ENCODE data around the gene PACSIN1.

Gene PACSIN1

DNA sequence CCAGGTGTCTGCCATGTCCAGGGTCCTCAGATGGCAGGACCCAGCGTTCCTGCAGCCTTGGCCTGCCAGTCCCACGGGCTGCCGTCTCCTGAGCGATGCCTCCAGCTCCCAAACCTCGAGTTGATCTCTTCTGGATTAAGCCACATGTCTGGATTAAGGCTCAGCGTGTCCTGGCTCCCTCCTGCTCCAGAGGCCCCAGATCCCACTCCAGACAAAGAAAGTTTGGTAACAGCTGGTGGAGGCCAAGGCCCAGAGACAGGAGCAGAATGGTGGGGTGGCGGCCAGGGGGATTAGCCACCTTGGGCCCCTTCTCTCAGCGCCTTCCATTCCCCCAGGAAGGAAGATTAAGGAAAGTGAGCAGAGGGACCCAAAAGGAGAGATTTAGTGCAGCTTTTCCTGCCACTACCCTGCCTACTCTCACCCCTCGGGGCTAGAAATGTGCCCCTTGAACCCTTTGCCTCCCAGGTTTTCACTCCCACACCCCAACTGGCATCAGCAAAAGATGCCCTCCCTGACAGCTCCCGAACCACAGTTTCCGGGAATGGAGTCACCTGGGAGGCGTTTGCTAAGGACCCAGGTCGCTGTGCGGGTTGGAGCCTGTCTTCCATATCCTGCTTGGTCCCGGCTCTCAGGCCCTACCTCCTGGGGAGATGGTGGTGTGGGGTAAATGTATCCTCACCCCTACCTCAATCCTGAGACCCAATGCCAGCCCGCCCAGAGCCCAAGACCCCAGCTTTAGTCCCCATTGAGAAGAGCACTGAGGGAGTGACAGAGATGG lies 83.3 kb downstream of the PACSIN1 start:
- DNase-seq: no peak

DNA sequence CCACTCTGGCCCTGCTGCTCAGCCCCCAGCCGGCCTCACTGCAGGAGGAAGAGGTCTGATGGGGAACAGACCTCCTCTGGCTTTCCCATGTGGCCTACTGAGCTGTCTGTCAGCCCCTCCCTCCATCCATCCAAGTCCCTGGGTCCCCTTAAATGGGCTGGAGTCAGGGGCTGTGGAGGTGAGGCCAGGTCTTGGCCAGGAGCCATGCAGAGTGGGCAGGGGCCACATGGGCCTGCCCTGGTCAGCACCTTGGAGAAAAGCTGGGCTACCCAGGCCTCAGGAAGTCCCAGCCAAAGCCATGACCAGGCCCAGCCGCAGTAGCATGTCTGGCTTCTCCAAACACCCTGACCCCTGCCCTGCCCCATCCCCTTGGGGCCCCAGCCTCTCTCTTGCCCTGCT lies 83.9 kb downstream of the PACSIN1 start:
- no peak for DNase-seq

GRCh38 chr6:34551720-34552119 lies 85.8 kb downstream of the PACSIN1 start:
- DNase-seq: no peak

DNA sequence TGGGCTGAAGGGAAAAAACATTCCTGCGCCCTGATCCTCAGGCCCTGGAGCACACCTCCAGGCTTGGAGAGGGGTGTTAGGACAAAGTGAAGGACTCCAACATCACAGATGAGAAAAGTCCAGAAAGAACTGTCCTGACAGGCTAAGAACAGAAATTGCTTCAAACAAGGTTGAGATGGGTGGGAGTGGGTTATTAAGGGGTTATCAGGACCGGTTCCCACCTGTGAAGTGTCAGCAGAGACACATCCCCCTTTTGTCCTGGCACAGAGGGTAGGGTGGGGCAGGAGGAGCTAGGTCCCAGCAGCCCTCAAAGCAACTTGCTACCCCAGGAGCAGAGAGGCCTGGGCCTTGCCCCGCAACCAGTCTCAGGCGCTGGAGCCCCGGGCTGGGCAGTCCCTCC lies 86.7 kb downstream of the PACSIN1 start:
- no peak for DNase-seq

DNA sequence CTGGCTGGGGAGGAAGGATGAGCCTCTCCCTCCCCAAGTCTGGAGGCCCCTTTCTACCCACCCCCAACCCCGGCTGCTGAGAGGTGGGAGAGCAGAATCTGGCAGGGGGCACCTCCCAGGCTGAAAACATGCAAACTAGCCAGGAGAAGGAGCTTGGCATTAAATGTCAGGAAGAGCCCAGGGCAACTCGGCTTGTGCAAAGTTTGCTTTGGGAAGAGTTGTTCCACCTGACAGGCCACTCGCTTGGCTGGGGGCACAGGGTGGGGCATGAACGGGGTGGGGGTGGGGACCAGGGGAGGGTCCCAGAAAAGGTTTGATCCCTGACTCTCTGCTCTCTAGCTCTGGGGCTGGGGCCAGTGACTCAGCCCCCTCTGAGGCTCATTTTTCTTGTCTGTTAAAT lies 87.3 kb downstream of the PACSIN1 start:
- no peak for DNase-seq

GRCh38 chr6:34553750-34554149 lies 87.9 kb downstream of the PACSIN1 start:
- peak in 1 of 2 donors; percentile 2 for DNase-seq

GRCh38 chr6:34554291-34555006 lies 88.6 kb downstream of the PACSIN1 start:
- DNase-seq: no peak

DNA sequence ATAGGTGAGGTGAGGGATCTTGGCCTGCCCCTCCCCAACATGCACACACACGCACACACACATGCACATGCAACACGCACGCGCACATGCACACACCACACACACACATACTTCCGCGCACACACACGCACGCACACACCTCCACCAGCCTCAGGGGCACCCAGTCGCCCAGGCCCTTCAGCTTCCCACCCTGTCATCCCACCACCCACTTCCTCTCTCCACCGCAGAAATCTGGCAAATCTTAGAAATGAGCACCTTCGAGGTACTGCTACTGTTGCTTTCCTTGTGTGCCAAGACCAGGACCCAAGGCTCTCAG lies 89.1 kb downstream of the PACSIN1 start:
- no peak for DNase-seq

GRCh38 chr6:34555328-34555727 lies 89.5 kb downstream of the PACSIN1 start:
- no peak for DNase-seq

DNA sequence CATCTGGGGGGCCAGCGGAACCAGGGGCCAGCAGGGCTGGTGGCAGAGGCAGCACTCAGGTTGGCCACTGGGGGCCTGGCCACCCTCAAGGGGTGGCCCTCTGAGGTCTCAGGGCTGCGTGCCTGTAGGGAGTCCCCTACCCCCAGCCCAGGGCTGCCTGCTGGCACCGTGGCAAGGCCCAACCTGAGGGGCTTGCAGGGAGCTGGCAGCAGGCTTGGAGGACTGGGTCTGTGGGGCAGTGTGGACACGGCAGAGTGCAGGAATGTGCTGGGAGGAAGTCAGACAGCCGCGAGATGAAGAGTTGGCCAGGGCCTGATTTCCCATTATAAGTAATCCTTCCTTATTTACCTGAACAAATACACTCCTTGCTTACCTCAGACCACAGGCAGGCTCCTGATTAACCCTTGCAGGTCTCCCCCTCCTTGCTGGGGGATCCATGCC lies 90.2 kb downstream of the PACSIN1 start, which contains the start of gene SPDEF:
TSS of gene SPDEF (minus strand) at position 299 of the 441 bp plus-strand sequence. CDS start 11,874 bp downstream, outside the sequence.
- DNase-seq: no peak

- DNase-seq: no peak
Measured at GRCh38 chr6:34556493-34556892, 90.6 kb downstream of the PACSIN1 start.

GRCh38 chr6:34557228-34557627 lies 91.4 kb downstream of the PACSIN1 start:
- DNase-seq: no peak

- DNase-seq: no peak
Measured at GRCh38 chr6:34558172-34558714, 92.4 kb downstream of the PACSIN1 start.

GRCh38 chr6:34559651-34560365 lies 93.9 kb downstream of the PACSIN1 start:
- DNase-seq: no peak

DNA sequence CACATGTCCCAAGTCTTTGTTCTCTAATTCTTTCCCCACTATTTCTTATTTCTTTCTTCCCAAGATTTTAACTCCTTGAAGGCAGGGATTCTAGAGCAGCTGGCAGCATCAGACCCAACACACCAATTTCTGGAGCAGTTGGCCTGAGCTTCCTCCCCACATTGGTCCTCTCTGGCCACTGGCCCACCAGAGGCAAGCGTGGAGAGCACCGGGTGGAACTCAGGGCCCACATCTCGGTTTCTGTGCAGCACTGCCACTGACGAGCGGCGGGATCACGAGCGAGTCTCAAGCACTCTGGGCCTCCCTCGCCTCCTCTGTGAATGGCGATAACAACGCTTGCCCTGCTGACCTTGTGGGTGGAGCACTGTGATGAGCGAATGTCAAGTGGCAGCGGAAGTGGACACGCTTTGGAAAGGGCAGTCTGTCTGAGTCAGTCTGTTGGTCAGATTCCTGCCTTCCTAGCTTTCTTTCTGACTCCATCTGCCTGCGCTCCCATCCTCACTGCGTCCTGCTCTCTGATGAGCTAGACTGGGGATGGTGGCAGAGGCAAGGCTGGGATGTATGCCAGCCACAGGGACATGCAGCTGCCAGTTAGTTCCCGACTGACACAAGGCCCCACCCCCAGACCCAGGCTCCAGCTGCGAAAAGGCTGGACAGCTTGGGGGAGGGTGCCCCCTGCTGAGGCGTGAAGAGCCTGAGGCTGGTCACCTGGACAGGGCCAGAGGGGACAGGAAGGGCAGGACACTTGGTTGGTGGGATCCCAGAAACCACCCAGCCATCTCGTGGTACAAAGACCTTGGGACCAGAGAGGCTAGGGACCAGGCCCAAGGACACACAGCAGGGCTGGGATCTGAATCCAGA lies 94.7 kb downstream of the PACSIN1 start:
- DNase-seq: no peak

- no peak for DNase-seq
Measured at GRCh38 chr6:34561227-34561530, 95.3 kb downstream of the PACSIN1 start.

DNA sequence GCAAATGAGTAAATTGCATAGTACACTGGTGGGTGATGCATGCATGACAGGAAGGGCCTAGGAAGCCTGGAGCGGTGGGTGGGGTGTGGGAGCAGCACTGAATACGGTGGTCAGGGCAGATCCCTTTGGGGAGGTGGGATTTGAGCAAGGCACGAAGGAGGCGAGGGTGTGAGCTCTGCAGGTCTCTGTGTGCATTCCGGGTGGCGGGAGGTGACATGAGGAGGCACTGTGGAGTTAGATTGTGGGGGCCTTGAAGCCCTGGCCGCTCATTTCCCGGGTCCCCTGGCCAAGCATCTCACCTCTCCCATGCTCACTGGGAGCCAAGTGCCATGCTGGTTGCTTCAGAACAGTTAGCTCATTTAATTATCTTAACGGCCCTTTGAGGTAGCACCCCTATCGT lies 96.5 kb downstream of the PACSIN1 start:
- no peak for DNase-seq

DNA sequence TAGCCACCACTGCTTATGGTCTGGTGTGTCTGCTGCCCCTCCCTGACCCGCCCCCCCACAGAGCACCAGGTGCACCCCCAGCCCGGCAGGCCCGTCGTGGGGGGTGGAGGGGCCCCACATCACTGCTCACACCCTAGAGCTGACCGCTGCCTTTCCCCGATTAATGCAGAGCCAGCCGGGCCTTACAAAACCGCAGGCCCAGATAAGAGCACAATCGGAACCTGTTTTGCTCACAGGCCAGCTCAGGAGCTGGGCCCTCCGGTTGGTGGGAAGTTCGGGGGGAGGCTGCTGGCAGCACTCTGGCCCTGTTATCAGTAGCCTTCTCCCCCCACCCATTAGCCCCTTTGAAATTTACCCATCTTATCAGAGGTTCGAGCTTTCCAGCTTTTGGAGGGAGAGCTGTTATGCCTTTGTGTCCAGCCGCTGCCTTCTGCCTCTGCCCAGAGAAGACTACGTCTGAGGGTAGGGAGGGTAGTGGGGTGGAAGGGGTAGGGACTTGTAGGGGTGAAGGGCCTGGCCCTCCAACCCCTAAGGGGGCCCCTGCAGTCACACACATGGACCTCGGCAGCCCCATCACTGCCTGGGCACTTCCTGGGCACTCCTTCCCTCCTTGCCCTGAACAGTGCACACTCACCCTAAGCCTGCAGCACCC lies 97.1 kb downstream of the PACSIN1 start:
- DNase-seq: no peak

GRCh38 chr6:34563513-34563870 lies 97.6 kb downstream of the PACSIN1 start:
- no peak for DNase-seq

DNA sequence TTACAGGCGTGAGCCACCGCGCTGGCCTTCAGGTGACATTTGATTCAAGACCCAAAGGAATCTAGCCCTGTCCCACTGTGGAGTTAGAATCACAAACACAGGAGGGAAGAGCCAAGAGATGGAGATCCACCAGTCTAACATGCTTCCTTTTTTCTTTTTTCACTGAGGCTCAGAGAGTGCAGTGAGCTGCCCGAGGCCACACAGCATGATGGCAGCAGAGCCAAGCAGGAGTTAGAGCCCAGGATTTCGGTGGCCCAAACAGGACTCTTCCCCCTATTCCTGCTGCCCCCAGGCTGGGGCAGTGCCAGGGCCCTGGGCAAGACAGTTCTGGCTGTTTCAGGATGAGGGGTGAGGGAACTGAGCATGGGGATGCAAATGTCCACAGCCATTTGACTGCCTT lies 98.3 kb downstream of the PACSIN1 start:
- DNase-seq: no peak

DNA sequence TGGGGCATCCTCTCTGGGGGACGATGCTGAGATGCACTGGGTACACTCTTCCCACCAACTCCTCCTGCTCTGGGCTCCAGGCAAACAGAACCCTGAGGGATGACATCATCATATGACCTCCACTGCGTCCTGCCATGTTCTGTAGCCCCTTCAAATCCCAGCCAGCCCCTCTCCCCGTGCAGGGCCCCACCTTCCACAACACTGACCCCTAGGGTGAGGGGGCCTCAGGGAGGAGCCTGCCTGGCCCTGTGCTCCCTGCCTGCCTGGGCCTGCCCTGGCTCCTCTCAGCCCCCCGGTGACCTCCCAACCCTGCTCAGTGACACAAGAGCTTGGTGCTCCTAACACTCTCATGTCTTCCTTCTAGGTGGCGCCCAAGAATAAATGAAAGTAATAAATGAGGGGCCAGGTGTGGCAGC lies 99.9 kb downstream of the PACSIN1 start:
- no peak for DNase-seq

All from inflammatory macrophage treated with lipopolysaccharide for 1 hour (primary cell).